PC-9 (cell line): ENCODE measurements around the gene FCRLB. TPM values are rescaled to one million over a fixed set of nuclear protein-coding genes. Genes with fewer than 3 reads are reported as not detected.

ENCODE experiments used
- BruUV-seq: library from RNA; stranded (reverse); fragments of 400-500 nt; replicated peaks from 2 replicates; lab custom pipeline; 2021; lab: Mats Ljungman, UMichigan
- CTCF ChIA-PET: fragments of 300-600 bp; sonication (Branson Sonifier 250); formaldehyde crosslinking; loops from one replicate; lab custom pipeline; 2022; ENCODE audit warnings: antibody characterized with exemption; lab: Charles Lee
- POLR2A ChIA-PET: fragments of 300-600 bp; sonication (Branson Sonifier 250); formaldehyde crosslinking; loops from one replicate; lab custom pipeline; 2022; ENCODE audit warnings: antibody characterized with exemption; ENCODE audit not compliant: unreplicated experiment; lab: Charles Lee
- DNase-seq, 2 experiments: peaks; one replicate each; pipeline versions ENCODE4 v3.0.0 to v3.0.0-alpha.2; 2015 to 2022; ENCODE audit warnings: mixed read lengths in 1 of 2
- H2AFZ ChIP-seq: fragments of 200-600 bp; sonication (generic); 2 replicates; pipeline ENCODE4 v1.8.1; 2017; ENCODE audit warnings: antibody characterized with exemption
- H3F3A ChIP-seq: fragments of 200-600 bp; sonication (generic); 2 replicates; pipeline ENCODE4 v1.8.1; 2017; ENCODE audit warnings: antibody characterized with exemption, mild to moderate bottlenecking, low read depth; ENCODE audit not compliant: insufficient read depth
- H3K27ac ChIP-seq: fragments of 200-600 bp; sonication (generic); 2 replicates; pipeline ENCODE4 v1.6.1; 2016; ENCODE audit warnings: mixed run types
- H3K27me3 ChIP-seq: fragments of 200-600 bp; sonication (generic); 2 replicates; pipeline ENCODE4 v1.6.1; 2016; ENCODE audit warnings: low read depth, mixed run types; ENCODE audit not compliant: insufficient read depth
- H3K36me3 ChIP-seq: fragments of 200-600 bp; sonication (generic); 2 replicates; pipeline ENCODE4 v1.6.1; 2016; ENCODE audit warnings: low read depth, mixed run types
- H3K4me1 ChIP-seq: fragments of 200-600 bp; sonication (generic); replicated peaks from 2 replicates; pipeline ENCODE4 v1.6.1; 2016; ENCODE audit warnings: mixed run types; ENCODE audit not compliant: insufficient read depth
- H3K4me2 ChIP-seq: fragments of 200-600 bp; sonication (generic); 2 replicates; pipeline ENCODE4 v1.6.1; 2017; ENCODE audit warnings: mixed run types
- H3K4me3 ChIP-seq: fragments of 200-600 bp; sonication (generic); 2 replicates; pipeline ENCODE4 v1.6.1; 2016; ENCODE audit warnings: mixed run types
- H3K79me2 ChIP-seq: fragments of 200-600 bp; sonication (generic); 2 replicates; pipeline ENCODE4 v1.6.1; 2017; ENCODE audit warnings: low read depth, mixed run types
- H3K9me2 ChIP-seq: fragments of 200-600 bp; sonication (generic); 2 replicates; pipeline ENCODE4 v1.8.1; 2017; ENCODE audit warnings: mild to moderate bottlenecking; ENCODE audit not compliant: insufficient read depth
- H3K9me3 ChIP-seq: fragments of 200-600 bp; sonication (generic); 2 replicates; pipeline ENCODE4 v1.8.1; 2016; ENCODE audit warnings: low read depth; ENCODE audit not compliant: insufficient read depth
- H4K20me1 ChIP-seq: fragments of 200-600 bp; sonication (generic); 2 replicates; pipeline ENCODE4 v1.8.1; 2017; ENCODE audit not compliant: insufficient read depth
- EZH2 ChIP-seq: fragments of 200-600 bp; sonication (generic); IDR thresholded peaks from 2 replicates; pipeline ENCODE4 v1.8.0; 2017; ENCODE audit warnings: antibody characterized with exemption, low read depth
- intact Hi-C: fragments of 100-400 bp; cut with micrococcal nuclease; formaldehyde crosslinking; loops from one replicate; pipeline ENCODE4 v1.10.0; 2022; ENCODE audit not compliant: unreplicated experiment
- total RNA-seq: library from RNA; stranded (reverse); gene quantifications from 2 replicates; pipeline ENCODE4 v1.2.3, GENCODE V29; 2021
- TF ChIP-seq, protein P1 (sequence below): fragments of 200-600 bp; sonication (generic); conservative IDR thresholded peaks from 2 replicates; pipeline ENCODE4 v1.6.1; 2017; ENCODE audit warnings: mixed run types, antibody characterized with exemption, mild to moderate bottlenecking, moderate library complexity

The FCRLB gene
- total RNA-seq, 1 experiment from 2014 or later: 1.0 TPM

GRCh38 chr1:161736335-161736969 lies 15.1 kb downstream of the FCRLB start:
- ChIA-PET POLR2A (no interaction called here), CTCF (no interaction called here)
- H3K27me3 ChIP-seq: no peaks in the 10 kb centered on the region
- intact Hi-C loops: loop anchor here (5.0 kb wide), 1 partner anchor 524 kb away; no protein-coding TSS in a partner anchor
- no peaks in the 10 kb centered on the region for H3K36me3 ChIP-seq
- H3K4me3 ChIP-seq: peak overlapping the region; percentile 41; the same call in 1 of the 2 replicates
- BruUV-seq: no TSS peak
- TF ChIP-seq, protein P1, sequence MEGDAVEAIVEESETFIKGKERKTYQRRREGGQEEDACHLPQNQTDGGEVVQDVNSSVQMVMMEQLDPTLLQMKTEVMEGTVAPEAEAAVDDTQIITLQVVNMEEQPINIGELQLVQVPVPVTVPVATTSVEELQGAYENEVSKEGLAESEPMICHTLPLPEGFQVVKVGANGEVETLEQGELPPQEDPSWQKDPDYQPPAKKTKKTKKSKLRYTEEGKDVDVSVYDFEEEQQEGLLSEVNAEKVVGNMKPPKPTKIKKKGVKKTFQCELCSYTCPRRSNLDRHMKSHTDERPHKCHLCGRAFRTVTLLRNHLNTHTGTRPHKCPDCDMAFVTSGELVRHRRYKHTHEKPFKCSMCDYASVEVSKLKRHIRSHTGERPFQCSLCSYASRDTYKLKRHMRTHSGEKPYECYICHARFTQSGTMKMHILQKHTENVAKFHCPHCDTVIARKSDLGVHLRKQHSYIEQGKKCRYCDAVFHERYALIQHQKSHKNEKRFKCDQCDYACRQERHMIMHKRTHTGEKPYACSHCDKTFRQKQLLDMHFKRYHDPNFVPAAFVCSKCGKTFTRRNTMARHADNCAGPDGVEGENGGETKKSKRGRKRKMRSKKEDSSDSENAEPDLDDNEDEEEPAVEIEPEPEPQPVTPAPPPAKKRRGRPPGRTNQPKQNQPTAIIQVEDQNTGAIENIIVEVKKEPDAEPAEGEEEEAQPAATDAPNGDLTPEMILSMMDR: peak; percentile 36; the same call in 1 of the 2 replicates
- TF ChIP-seq EZH2: no peak
- peaks cover 30% of the 10 kb centered on the region for H3F3A ChIP-seq
- peaks cover 54% of the 10 kb centered on the region for H3K4me1 ChIP-seq
- no peaks in the 10 kb centered on the region for H3K9me2 ChIP-seq
- peak overlapping the region; percentile 79 for H2AFZ ChIP-seq
- peak overlapping the region; percentile 79 for H3K4me2 ChIP-seq
- no peaks in the 10 kb centered on the region for H3K9me3 ChIP-seq
- H3K27ac ChIP-seq: peak overlapping the region; percentile 83
- DNase-seq: peak in 1 of 2 experiments; percentile 76
- H4K20me1 ChIP-seq: no peaks in the 10 kb centered on the region
- H3K79me2 ChIP-seq: no peaks in the 10 kb centered on the region

DNA sequence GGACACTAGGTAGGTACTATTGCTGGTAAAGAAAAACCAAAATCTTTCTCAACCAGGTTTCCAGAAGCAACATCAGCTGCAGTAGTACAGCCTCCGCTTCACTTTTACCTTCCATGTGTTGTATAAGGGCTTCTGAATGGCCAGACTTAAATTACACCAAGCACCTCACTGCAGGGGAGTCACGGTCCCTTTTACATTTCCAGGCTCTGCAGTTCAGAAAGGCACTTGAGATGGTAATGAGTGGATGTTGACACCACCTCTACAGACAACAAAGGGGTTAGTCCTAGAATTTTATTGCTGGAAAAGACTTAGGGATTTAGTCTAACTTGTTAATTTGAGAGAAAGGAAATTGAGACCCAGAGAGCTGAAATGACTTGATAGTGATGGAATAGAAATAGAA lies 16.3 kb downstream of the FCRLB start:
- TF ChIP-seq, protein P1: no peak
- no peak for TF ChIP-seq EZH2
- H3K4me2 ChIP-seq: no peak overlapping the region
- H3F3A ChIP-seq: peaks cover 27% of the 10 kb centered on the region
- BruUV-seq: no TSS peak
- H2AFZ ChIP-seq: no peak overlapping the region
- H3K79me2 ChIP-seq: no peaks in the 10 kb centered on the region
- DNase-seq: no peak
- no peaks in the 10 kb centered on the region for H3K36me3 ChIP-seq
- ChIA-PET CTCF (interaction anchor here (0.6 to 0.7 kb wide), 2 partner anchors 29 to 126 kb away, joined by 5 to 7 read pairs; no protein-coding TSS in a partner anchor), POLR2A (no interaction called here)
- intact Hi-C loops: loop anchor here (1.0 to 5.0 kb wide), 2 partner anchors 250 to 525 kb away; no protein-coding TSS in a partner anchor
- no peaks in the 10 kb centered on the region for H4K20me1 ChIP-seq
- H3K9me3 ChIP-seq: no peaks in the 10 kb centered on the region
- no peaks in the 10 kb centered on the region for H3K9me2 ChIP-seq
- H3K27ac ChIP-seq: no peak overlapping the region
- H3K4me3 ChIP-seq: no peak overlapping the region
- peaks cover 47% of the 10 kb centered on the region for H3K4me1 ChIP-seq
- no peaks in the 10 kb centered on the region for H3K27me3 ChIP-seq

DNA sequence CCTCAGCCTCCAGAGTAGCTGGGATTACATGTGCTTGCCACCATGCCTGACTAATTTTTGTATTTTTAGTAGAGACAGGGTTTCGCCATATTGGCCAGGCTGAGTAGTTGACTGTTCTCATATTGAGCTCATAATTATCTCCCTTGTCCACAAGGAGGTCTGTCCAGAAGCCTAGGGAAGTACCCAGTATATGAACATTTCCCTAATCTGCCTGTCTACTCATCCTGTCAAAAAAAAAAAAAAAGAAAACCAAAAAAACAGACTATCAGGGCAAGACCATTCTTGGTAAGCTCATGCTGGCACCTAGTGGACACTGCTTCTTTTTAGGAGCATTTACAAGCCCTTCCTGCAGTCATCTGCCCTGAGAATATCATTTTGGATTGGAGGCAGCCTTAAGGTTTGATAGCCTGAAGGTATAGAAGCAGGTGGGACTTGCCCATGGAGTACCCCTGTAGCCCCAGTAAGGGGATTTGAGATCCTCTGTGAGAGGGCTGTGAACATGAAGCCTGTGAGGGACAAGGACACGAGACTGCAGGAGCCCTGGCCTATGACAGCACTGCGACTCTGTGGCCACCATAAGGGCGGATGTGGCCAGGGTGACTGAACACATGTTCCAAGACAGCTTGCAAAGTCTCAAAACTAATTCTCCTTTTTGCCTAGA lies 17.4 kb downstream of the FCRLB start:
- no peak overlapping the region for H3K27ac ChIP-seq
- peaks cover 18% of the 10 kb centered on the region for H3F3A ChIP-seq
- intact Hi-C loops: loop anchor here (1.0 to 5.0 kb wide), 2 partner anchors 251 to 526 kb away; no protein-coding TSS in a partner anchor
- H3K36me3 ChIP-seq: no peaks in the 10 kb centered on the region
- no peaks in the 10 kb centered on the region for H3K9me3 ChIP-seq
- H2AFZ ChIP-seq: no peak overlapping the region
- no TSS peak for BruUV-seq
- ChIA-PET CTCF (interaction anchor here (0.7 to 1.0 kb wide), 4 partner anchors 11 to 515 kb away, joined by 3 to 6 read pairs (median 6); no protein-coding TSS in a partner anchor), POLR2A (interaction anchor here (0.6 kb wide), 1 partner anchor 230 kb away, joined by 17 read pairs; no protein-coding TSS in a partner anchor)
- DNase-seq: peak; percentile 48 to 70
- no peaks in the 10 kb centered on the region for H4K20me1 ChIP-seq
- H3K9me2 ChIP-seq: no peaks in the 10 kb centered on the region
- H3K4me2 ChIP-seq: no peak overlapping the region
- H3K4me3 ChIP-seq: no peak overlapping the region
- no peaks in the 10 kb centered on the region for H3K27me3 ChIP-seq
- TF ChIP-seq, protein P1: peak; percentile 76
- no peak for TF ChIP-seq EZH2
- peaks cover 37% of the 10 kb centered on the region for H3K4me1 ChIP-seq
- no peaks in the 10 kb centered on the region for H3K79me2 ChIP-seq
